A204.1 (cell line): ENCODE results near the gene SLC25A17.
A peak's percentile ranks its signal among the peaks of the same experiment; 100 is the strongest.
"Not testable (repeated sequence)": the region's sequence is repeated elsewhere in the genome, so short reads cannot be mapped to it uniquely, and the experiment has no call there.

Experiments used
- FAIRE-seq: peaks from 2 replicates; lab custom pipeline; 2012; peaks lifted over from hg19 to GRCh38; lab: Jason Lieb, UNC

Gene SLC25A17

DNA sequence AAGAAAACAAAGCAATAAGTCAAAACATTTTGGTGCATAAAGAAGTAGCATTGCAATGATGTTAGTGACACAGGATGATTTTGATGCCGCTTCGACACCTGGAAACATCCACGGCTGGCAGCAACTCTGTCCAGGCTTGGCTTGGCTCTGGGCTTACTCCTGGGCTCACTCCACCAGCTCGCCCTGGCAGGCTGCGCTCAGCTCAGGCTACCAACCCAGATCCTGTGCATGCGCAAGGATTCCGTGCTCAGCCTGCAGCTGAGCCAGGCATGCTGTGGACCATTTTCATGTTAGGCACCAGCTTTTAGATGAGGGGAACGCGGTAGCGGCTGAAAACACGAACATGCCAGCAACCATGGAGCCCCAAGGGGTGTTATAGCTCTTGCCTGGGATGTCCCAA, 66.0 kb downstream of the SLC25A17 start:
- FAIRE-seq: no peak

DNA sequence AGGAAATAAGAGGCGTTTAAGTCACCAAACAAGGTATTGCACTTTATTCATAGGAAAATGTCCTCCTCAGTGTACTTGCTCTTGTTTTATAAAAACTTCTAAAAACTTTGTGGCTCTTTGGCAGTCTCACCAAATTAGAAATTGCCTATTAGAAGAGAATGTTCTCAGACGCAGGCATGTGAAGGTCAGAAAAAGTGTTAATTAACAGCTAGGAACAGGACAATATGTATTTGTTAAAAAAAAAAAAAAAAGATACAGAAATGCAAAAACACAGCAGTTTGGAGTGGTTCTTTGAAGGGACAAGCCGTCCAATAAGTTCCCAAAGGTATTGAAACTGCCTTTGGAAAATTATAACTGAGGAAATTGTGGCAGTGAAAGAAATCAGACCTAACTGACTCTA, 67.9 kb downstream of the SLC25A17 start:
- no peak for FAIRE-seq

DNA sequence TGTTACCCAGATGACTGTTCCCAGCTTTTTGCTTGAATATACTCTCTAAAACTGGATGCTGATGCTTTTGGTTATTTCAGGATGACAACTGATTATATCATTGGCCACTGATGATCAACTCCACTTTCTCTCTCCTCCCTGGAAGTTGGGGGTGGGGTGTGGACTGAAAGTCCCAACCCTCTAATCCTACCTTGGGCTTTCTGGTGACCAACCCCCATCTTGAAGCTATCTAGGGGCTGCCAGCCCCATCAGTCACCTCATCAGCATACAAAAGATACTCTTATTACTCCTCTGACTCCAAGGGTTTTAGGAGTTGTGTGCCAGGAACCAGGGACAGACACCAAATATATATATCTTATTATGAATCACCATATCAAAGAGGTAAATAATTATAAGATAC, 69.3 kb downstream of the SLC25A17 start:
- FAIRE-seq: no peak

GRCh38 chr22:40748388-40749355, 70.5 kb downstream of the SLC25A17 start:
- no peak for FAIRE-seq

DNA sequence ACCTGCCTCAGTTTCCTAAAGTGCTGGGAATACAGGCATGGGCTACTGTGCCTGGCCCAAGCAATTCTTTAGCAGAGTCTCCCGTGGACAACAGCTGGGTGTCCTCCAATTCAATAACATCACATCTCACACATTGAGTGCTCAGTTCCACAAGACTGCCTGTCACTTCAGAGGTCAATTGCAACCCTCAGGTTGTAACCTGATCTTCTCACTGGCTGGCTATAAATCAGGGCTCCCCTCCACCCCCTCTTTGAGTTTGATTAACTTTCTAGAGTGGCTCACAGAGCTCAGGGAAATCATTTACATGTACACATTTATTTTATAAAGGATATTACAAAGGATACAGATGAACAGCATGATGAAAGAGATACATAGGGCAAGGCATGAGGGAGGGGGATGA, 71.8 kb downstream of the SLC25A17 start:
- FAIRE-seq: no peak

GRCh38 chr22:40746428-40747220, 72.5 kb downstream of the SLC25A17 start:
- no peak for FAIRE-seq

DNA sequence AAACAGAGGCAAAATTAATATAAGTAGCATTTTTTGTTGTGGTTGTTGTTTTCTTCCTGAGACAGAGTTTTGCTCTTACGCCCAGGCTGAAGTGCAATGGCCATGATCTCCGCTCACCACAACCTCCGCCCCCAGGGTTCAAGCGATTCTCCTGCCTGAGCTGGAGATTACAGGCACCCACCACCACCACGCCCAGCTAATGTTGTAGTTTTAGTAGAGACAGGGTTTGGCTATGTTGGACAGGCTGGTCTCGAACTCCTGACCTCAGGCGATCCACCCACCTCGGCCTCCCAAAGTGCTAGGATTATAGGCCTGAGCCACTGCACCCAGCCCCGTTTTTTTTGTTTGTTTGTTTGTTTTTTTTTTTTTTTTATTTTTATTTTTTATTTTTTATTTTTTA, 75.4 kb downstream of the SLC25A17 start:
- FAIRE-seq: no peak

GRCh38 chr22:40741116-40741515, 78.0 kb downstream of the SLC25A17 start:
- FAIRE-seq: no peak

DNA sequence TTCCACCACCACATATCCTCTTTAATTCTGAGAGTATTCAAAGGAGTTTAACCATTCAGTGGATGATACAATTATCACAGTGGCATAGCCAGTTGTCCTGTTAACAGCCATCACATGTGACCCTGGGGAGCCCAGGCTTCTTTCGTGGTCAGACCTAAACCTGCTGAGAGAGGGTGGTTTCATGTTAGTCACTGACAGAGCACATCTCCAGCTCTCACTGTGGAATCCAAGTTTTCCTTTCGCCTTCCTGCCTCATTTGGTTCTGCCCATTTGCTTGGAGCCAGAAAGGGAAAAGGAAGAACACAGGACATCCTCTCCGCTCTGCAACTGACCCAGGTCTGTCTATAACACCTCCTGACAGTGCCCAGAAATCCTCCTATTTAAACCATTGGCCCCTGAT, 79.4 kb downstream of the SLC25A17 start:
- no peak for FAIRE-seq

DNA sequence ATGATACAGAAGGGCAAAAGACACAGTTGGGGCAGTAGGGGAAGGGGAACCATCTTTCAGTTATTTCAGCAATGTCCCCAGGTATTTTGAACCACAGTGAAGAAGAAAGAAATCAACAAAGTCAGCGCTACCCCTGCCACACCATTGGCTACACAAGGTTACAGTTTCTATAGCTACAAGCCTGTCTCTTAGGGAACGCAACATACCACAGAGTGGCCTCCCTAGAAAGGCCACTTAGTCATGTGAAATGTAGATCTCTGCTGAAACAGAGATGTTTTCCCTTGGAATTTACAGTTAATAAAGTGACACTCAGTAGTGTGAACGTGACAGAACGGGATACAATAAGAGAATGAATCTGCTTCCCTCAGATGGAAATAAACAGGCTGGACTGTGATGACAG, 85.2 kb downstream of the SLC25A17 start:
- no peak for FAIRE-seq

DNA sequence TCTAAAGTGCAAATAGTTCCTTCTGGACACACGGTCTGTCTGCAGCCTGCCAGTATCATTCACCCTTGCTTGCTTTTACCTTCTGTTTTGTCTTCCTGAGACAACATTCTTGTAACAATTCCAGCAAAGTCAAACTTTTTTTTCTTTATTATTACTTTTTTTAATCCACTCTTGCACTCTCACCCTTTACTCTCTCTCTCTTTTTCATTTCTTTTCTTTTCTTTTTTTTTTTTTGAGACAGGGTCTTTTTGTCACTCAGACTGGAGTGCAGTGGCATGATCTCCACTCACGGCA, 86.2 kb downstream of the SLC25A17 start:
- FAIRE-seq: no peak

DNA sequence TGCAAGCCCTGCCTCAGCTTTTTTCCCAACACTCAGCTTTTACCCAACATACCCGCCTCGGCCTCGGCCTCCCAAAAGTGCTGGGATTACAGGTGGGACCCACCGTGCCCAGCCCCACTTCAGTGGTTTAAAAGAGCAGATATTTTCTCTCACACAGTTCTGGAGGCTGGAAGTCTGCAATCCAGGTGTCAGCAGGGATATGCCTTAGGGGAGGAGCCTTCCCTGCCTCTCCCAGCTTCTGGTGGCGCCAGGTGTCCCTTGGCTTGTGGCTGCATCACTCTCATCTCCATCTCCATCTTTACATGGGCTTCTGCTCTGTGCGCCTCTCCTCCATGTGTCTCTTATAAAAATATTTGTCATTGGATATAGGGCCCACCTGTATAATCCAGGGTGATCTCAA, 89.9 kb downstream of the SLC25A17 start:
- FAIRE-seq: no peak

DNA sequence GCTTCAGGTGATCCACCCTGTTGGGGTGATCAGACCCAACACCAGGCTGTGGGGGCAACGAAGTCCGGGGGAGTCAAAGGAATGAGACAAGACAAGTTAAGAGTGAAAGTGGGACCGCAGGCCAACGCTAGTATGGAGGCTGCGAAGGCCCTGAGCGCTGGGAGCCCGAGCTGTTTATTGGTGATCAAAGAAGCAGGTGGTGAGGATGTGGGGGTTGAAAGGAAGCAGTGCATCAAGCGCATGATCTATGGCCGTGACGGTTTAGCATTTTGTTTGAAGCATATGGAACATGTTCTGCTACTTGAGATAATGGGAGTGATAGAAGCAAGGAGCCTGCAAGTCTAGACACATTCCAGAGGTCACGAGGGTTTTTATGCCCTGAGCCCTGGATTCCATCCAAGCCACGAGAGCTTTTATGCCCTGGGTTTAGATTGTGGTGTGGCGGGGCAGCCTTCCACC, 90.4 kb downstream of the SLC25A17 start:
- no peak for FAIRE-seq

DNA sequence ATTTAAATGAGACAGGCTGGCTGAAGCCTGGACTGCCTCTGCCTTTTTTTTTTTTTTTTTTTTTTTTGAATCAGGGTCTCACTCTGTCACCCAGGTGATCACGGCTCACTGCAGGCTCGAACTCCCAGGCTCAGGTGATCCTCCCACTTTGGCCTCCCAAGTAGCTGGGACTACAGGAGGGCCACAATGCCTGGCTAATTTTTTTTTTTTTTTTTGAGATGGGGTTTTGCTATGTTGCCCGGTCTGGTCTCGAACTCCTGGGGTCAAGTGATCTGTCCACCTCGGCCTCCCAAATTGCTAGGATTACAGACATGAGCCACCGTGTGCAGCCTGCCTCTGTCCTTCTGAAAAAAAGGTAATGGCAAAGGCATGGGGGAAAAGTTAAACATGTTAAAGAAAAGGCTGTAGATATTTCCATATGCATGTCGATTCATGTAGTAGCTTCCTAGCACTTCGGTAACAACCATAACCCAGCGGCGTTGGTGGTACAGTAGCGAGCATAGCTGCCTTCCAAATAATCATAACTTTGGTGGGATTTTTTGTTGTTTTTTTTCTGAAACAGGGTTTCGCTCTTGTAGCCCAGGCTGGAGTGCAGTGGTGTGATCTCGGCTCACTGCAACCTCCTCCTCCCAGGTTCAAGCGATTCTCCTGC, 91.1 kb downstream of the SLC25A17 start:
- no peak for FAIRE-seq

GRCh38 chr22:40727070-40727963, 91.8 kb downstream of the SLC25A17 start:
- no peak for FAIRE-seq

DNA sequence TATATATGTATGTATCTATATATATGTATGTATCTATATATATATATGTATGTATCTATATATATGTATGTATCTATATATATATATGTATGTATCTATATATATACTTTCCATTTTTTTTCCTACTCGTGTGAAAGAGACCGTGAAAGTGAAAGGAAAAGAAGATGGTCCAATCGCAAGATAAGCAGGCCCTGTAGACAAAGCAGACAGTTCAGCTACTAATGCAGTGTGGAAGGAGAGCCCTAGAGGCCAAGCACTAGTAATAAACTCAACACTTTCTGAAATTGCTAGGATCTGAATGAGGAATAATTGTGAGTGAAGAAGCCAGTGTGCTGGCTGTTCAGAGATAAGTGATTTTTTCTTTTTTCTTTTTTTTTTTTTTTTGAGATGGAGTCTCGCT, 92.6 kb downstream of the SLC25A17 start:
- peak; percentile 55 for FAIRE-seq

- no peak for FAIRE-seq
These were observed 95.7 kb downstream of the SLC25A17 start for GRCh38 chr22:40723396-40723933.

- FAIRE-seq: no peak
These were observed 97.9 kb downstream of the SLC25A17 start for GRCh38 chr22:40721266-40721665.

- no peak for FAIRE-seq
These were observed 98.4 kb downstream of the SLC25A17 start for GRCh38 chr22:40720538-40721256.

DNA sequence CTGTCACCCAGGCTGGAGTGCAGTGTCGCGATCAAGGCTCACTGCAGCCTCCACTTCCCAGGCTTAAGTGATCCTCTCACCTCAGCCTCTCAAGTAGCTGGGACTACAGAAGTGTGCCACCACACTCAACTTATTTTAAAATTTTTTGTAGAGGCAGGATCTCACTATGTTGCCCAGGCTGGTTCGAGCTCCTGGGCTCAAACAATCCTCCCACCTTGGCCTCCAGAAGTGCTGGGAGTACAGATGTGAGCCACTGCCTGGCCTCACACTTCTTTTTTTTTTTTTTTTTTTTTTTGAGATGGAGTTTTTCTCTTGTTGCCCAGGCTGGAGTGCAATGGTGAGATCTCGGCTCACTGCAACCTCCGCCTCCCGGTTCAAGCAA, 99.0 kb downstream of the SLC25A17 start:
- FAIRE-seq: not testable (repeated sequence)
